Activated naive CD8-positive, alpha-beta T cell treated with anti-CD3 and anti-CD28 coated beads, Interleukin-2, amount 10 ng/mL, durations not matched to agents 7 days and 5 days (primary cell): ENCODE results near the gene C1orf141. TPM values are rescaled to one million over a fixed set of nuclear protein-coding genes. Genes with fewer than 3 reads are reported as not detected.

Experiments
- ATAC-seq: fragments of 150-1000 bp; cut with Tn5 transposase; one replicate; pipeline ENCODE4 v1.10.0; 2021; ENCODE audit warnings: low read depth, moderate library complexity
- POLR2A ChIA-PET: fragments of 350-600 bp; sonication (Branson Sonifier 250); formaldehyde crosslinking; loops from one replicate; lab custom pipeline; 2021; ENCODE audit warnings: antibody characterized with exemption; lab: Charles Lee
- DNase-seq: peaks from one replicate; pipeline ENCODE4 v3.0.0; 2021
- H3K27ac Mint-ChIP-seq: one replicate; pipeline ENCODE4 v1.8.0; 2022; ENCODE audit warnings: mild to moderate bottlenecking, mixed read lengths
- H3K27me3 Mint-ChIP-seq: one replicate; pipeline ENCODE4 v1.8.0; 2022; ENCODE audit warnings: mild to moderate bottlenecking, moderate library complexity, mixed read lengths
- H3K36me3 Mint-ChIP-seq: one replicate; pipeline ENCODE4 v1.8.0; 2021; ENCODE audit warnings: mild to moderate bottlenecking, mixed read lengths
- H3K4me1 Mint-ChIP-seq: one replicate; pipeline ENCODE4 v1.8.0; 2021; ENCODE audit warnings: mixed read lengths
- H3K4me3 Mint-ChIP-seq: one replicate; pipeline ENCODE4 v1.8.0; 2022; ENCODE audit warnings: mild to moderate bottlenecking, moderate library complexity, mixed read lengths
- H3K9me3 Mint-ChIP-seq: one replicate; pipeline ENCODE4 v1.8.0; 2021; ENCODE audit warnings: mixed read lengths
- total RNA-seq, 2 experiments: library from RNA; stranded (reverse); gene quantifications; one replicate each; pipeline ENCODE4 v1.2.3, GENCODE V29; 2021

Gene C1orf141
- total RNA-seq, 2 experiments from 2014 or later: not detected

DNA sequence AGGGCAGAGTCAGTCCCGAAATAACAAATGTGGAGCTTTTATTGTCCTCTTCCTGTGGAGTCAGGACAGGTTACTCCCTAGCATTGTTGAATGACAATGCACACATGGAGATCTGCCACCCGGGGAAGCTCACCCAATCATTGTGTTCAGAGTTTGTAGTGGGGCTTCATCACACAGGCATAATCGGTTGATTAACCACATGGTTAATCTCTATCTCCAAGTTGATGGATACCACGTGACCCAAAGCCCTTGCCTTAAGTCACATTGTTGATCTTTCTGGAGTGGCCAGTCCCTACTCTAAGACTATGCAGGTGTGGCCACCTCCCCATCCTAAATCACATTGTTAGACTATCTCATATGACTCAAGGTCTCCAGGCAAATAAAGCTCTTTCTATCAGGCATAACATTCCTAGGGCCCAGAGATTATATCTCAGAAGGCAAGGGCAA is 2.6 kb upstream of the C1orf141 start:
- H3K9me3 Mint-ChIP-seq: no peaks in the 10 kb centered on the region
- H3K27me3 Mint-ChIP-seq: peaks cover 12% of the 10 kb centered on the region
- DNase-seq: no peak
- H3K4me1 Mint-ChIP-seq: peaks cover 12% of the 10 kb centered on the region
- H3K4me3 Mint-ChIP-seq: no peak overlapping the region
- H3K27ac Mint-ChIP-seq: no peak overlapping the region
- no peaks in the 10 kb centered on the region for H3K36me3 Mint-ChIP-seq
- no peak for ATAC-seq
- POLR2A ChIA-PET: no interaction called here

DNA sequence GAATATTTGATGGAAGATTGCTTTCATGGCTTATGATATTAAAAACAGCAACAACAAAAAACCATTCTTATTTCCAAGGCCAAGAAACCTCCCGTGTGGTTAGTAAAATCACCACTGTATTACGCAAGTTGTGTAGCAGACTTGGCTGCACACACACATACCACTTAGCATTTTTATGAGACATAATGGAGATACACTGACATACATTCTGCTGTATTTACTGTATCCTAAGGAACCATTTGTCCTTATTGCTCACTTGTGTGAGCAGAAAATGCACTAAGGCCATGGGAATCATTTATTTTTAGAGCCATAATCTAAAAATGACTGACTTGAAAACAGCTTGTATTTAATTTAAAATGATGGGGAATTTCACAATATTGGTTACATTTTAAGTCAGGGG is 584 bp upstream of the C1orf141 start:
- H3K27ac Mint-ChIP-seq: no peak overlapping the region
- H3K27me3 Mint-ChIP-seq: peaks cover 12% of the 10 kb centered on the region
- DNase-seq (no peak), ATAC-seq (no peak)
- POLR2A ChIA-PET: interaction anchor here (0.6 to 1.2 kb wide), 2 partner anchors 82 to 83 kb away, joined by 3 read pairs; partner anchors contain the start of gene SLC35D1
- H3K9me3 Mint-ChIP-seq: no peaks in the 10 kb centered on the region
- no peaks in the 10 kb centered on the region for H3K36me3 Mint-ChIP-seq
- no peak overlapping the region for H3K4me3 Mint-ChIP-seq
- H3K4me1 Mint-ChIP-seq: peaks cover 10% of the 10 kb centered on the region

- Mint-ChIP-seq H3K4me1 (peaks cover 10% of the 10 kb centered on the region), H3K4me3 (no peak overlapping the region), H3K36me3 (no peaks in the 10 kb centered on the region), H3K27me3 (peaks cover 9% of the 10 kb centered on the region), H3K27ac (no peak overlapping the region), H3K9me3 (no peaks in the 10 kb centered on the region)
- no peak for DNase-seq
- ATAC-seq: no peak
- POLR2A ChIA-PET: no interaction called here
Measured at GRCh38 chr1:67133177-67133576, 1.6 kb downstream of the C1orf141 start.

- POLR2A ChIA-PET: no interaction called here
- H3K4me3 Mint-ChIP-seq: no peak overlapping the region
- peaks cover 18% of the 10 kb centered on the region for H3K4me1 Mint-ChIP-seq
- H3K9me3 Mint-ChIP-seq: no peaks in the 10 kb centered on the region
- H3K27me3 Mint-ChIP-seq: peaks cover 6% of the 10 kb centered on the region
- no peak for DNase-seq
- H3K36me3 Mint-ChIP-seq: no peaks in the 10 kb centered on the region
- H3K27ac Mint-ChIP-seq: no peak overlapping the region
- ATAC-seq: no peak
Measured at GRCh38 chr1:67130673-67131072, 4.1 kb downstream of the C1orf141 start.

GRCh38 chr1:67126974-67127373 is 7.8 kb downstream of the C1orf141 start:
- Mint-ChIP-seq H3K4me3 (no peak overlapping the region), H3K36me3 (no peaks in the 10 kb centered on the region), H3K27me3 (no peaks in the 10 kb centered on the region), H3K9me3 (no peaks in the 10 kb centered on the region), H3K4me1 (peaks cover 8% of the 10 kb centered on the region), H3K27ac (no peak overlapping the region)
- POLR2A ChIA-PET: no interaction called here
- ATAC-seq (no peak), DNase-seq (no peak)

- H3K4me3 Mint-ChIP-seq: no peak overlapping the region
- POLR2A ChIA-PET: interaction anchor here (0.5 kb wide), 1 partner anchor 141 kb away, joined by 7 read pairs; no protein-coding TSS in a partner anchor
Measured at GRCh38 chr1:67126111-67126746, 8.5 kb downstream of the C1orf141 start.

DNA sequence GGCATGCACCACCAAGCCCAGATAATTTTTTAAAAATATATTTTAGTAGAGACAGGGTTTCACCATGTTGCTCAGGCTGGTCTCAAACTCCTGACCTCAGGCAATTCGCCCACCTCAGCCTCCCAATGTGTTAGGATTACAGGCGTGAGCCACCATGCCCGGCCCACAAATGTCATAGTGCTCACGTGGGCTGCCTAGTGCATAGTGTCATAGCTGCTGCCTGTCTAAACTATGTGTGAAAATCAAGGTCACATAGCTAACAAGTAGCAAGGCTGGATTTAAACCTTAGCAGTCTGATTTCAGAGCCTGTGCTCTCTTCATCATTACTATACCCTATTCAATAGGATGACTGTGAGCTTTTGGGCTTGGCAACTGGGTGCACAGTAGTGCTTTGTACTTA is 10.3 kb downstream of the C1orf141 start:
- no peak for DNase-seq
- ATAC-seq: no peak
- Mint-ChIP-seq H3K4me1 (peaks cover 8% of the 10 kb centered on the region), H3K36me3 (no peaks in the 10 kb centered on the region), H3K9me3 (no peaks in the 10 kb centered on the region), H3K4me3 (no peak overlapping the region), H3K27me3 (no peaks in the 10 kb centered on the region), H3K27ac (no peak overlapping the region)
- POLR2A ChIA-PET: no interaction called here

More at GRCh38 chr1:67126111-67126746, 8.5 kb downstream of the C1orf141 start:
- Mint-ChIP-seq H3K9me3 (no peaks in the 10 kb centered on the region), H3K36me3 (no peaks in the 10 kb centered on the region), H3K27me3 (no peaks in the 10 kb centered on the region), H3K27ac (no peak overlapping the region), H3K4me1 (peaks cover 8% of the 10 kb centered on the region)
- no peak for ATAC-seq
- DNase-seq: no peak

- no peaks in the 10 kb centered on the region for H3K9me3 Mint-ChIP-seq
- peaks cover 3% of the 10 kb centered on the region for H3K36me3 Mint-ChIP-seq
- H3K27ac Mint-ChIP-seq: no peak overlapping the region
- ATAC-seq (no peak), DNase-seq (no peak)
- no peaks in the 10 kb centered on the region for H3K27me3 Mint-ChIP-seq
- H3K4me1 Mint-ChIP-seq: peaks cover 7% of the 10 kb centered on the region
- H3K4me3 Mint-ChIP-seq: no peak overlapping the region
- POLR2A ChIA-PET: no interaction called here
Measured at GRCh38 chr1:67120855-67121619, 13.7 kb downstream of the C1orf141 start.

DNA sequence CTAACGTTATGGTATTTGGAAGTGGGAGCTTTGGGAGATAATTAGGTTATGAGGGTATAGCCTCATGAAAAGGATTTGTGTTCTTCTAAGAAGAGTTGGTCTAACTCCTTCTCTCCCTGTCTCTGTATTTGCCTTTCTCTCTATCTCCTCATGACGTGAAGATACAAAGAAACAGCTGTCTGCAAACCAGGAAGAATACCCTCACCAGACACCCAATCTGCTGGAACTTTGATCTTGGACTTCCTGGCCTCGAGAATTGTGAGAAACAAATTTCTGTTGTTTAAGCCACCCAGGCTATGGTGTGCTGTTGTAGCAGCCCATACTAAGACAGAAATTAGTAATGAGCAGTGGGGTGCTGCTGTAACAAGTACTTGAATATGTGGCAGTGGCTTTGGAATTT is 16.1 kb downstream of the C1orf141 start:
- H3K36me3 Mint-ChIP-seq: peaks cover 3% of the 10 kb centered on the region
- POLR2A ChIA-PET: no interaction called here
- no peak overlapping the region for H3K27ac Mint-ChIP-seq
- H3K27me3 Mint-ChIP-seq: no peaks in the 10 kb centered on the region
- DNase-seq (no peak), ATAC-seq (no peak)
- H3K4me3 Mint-ChIP-seq: no peak overlapping the region
- peaks cover 2% of the 10 kb centered on the region for H3K9me3 Mint-ChIP-seq
- H3K4me1 Mint-ChIP-seq: peaks cover 5% of the 10 kb centered on the region

GRCh38 chr1:67118191-67118590 is 16.6 kb downstream of the C1orf141 start:
- ATAC-seq: no peak
- POLR2A ChIA-PET: no interaction called here

GRCh38 chr1:67114162-67114561 is 20.6 kb downstream of the C1orf141 start:
- peaks cover 7% of the 10 kb centered on the region for H3K4me1 Mint-ChIP-seq
- H3K36me3 Mint-ChIP-seq: peaks cover 5% of the 10 kb centered on the region
- peaks cover 2% of the 10 kb centered on the region for H3K9me3 Mint-ChIP-seq
- H3K4me3 Mint-ChIP-seq: no peak overlapping the region
- no peak overlapping the region for H3K27ac Mint-ChIP-seq
- no peak for ATAC-seq
- no peak for DNase-seq
- peaks cover 4% of the 10 kb centered on the region for H3K27me3 Mint-ChIP-seq
- POLR2A ChIA-PET: no interaction called here

More at GRCh38 chr1:67118191-67118590, 16.6 kb downstream of the C1orf141 start:
- Mint-ChIP-seq H3K4me1 (peaks cover 5% of the 10 kb centered on the region), H3K4me3 (no peak overlapping the region), H3K27me3 (no peaks in the 10 kb centered on the region), H3K9me3 (peaks cover 2% of the 10 kb centered on the region), H3K36me3 (peaks cover 3% of the 10 kb centered on the region), H3K27ac (no peak overlapping the region)
- no peak for DNase-seq

DNA sequence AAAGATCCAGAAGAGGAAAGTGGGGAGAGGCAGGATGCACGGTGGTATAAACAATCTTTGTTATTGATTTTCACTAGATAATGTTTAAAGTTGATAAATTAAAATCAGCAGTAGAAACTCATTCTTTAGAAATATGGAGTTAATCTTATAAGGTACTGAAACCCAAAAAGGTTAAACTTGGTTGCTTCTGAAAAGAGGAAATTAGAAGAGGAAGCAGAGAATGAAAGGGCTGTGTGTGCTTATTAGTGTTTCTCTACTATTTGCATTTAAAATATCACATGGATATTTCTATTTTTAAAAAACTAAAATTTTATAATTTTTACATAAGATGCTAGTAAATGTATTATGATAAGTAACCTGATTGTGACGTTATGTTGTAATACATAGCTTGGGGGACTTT is 24.4 kb downstream of the C1orf141 start:
- H3K36me3 Mint-ChIP-seq: peaks cover 2% of the 10 kb centered on the region
- peaks cover 2% of the 10 kb centered on the region for H3K9me3 Mint-ChIP-seq
- no peak overlapping the region for H3K27ac Mint-ChIP-seq
- POLR2A ChIA-PET: no interaction called here
- H3K4me1 Mint-ChIP-seq: peaks cover 2% of the 10 kb centered on the region
- no peak for ATAC-seq
- H3K4me3 Mint-ChIP-seq: no peak overlapping the region
- DNase-seq: no peak
- peaks cover 6% of the 10 kb centered on the region for H3K27me3 Mint-ChIP-seq

- H3K36me3 Mint-ChIP-seq: peaks cover 2% of the 10 kb centered on the region
- no peak overlapping the region for H3K27ac Mint-ChIP-seq
- no peak for DNase-seq
- no peak overlapping the region for H3K4me3 Mint-ChIP-seq
- no peaks in the 10 kb centered on the region for H3K9me3 Mint-ChIP-seq
- POLR2A ChIA-PET: no interaction called here
- H3K4me1 Mint-ChIP-seq: peaks cover 4% of the 10 kb centered on the region
- ATAC-seq: no peak
- H3K27me3 Mint-ChIP-seq: peaks cover 6% of the 10 kb centered on the region
Measured at GRCh38 chr1:67105508-67105907, 29.3 kb downstream of the C1orf141 start.

DNA sequence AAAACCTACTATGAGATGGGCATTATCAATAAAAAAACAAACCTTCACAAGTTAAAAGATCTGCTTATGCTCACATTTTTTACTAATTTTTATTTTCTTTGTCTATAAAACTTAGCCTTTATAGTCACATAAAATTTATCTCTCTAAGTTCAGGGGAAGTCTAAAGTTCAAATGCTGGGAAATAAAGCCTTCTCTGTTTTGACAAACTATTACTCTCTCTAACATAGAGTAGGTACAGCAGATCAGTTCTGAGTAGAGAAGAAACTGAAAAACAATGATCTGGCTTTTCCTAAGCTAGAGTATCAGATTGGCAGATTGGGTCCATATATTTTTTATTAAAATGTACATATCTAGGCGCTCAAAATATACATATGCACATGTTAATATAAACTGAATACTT is 31.2 kb downstream of the C1orf141 start:
- Mint-ChIP-seq H3K4me1 (peaks cover 2% of the 10 kb centered on the region), H3K9me3 (no peaks in the 10 kb centered on the region), H3K27me3 (peaks cover 2% of the 10 kb centered on the region), H3K27ac (no peak overlapping the region), H3K4me3 (no peak overlapping the region), H3K36me3 (no peaks in the 10 kb centered on the region)
- DNase-seq: no peak
- no peak for ATAC-seq
- POLR2A ChIA-PET: no interaction called here
